CD4-positive, alpha-beta T cell treated with Interleukin-1 beta for 1 hour (primary cell): Measurements from ENCODE around the gene CCDC50.

Experiments
- DNase-seq, 2 donors: peaks; one replicate each; pipeline ENCODE4 v3.0.0-alpha.2; 2020 to 2022

Gene CCDC50

DNA sequence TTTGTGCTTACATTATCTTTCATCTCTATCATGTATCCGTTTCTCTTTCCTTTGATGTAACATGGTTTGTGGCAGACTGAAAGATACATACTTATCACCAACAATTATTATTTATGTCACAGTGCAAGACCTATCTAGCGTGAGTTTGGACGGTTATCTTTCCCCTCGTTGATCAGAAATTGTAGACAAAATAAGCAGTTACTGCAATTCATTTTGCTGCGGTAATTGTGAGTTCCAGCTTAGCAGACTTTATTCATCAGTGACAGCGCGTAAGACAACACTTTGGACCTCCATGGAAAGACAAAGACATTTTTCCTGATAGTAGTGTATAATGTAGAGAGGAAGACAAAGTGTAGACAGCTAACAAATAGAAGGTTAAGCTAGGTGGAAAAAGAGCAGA, 52.1 kb downstream of the CCDC50 start:
- DNase-seq: no peak

DNA sequence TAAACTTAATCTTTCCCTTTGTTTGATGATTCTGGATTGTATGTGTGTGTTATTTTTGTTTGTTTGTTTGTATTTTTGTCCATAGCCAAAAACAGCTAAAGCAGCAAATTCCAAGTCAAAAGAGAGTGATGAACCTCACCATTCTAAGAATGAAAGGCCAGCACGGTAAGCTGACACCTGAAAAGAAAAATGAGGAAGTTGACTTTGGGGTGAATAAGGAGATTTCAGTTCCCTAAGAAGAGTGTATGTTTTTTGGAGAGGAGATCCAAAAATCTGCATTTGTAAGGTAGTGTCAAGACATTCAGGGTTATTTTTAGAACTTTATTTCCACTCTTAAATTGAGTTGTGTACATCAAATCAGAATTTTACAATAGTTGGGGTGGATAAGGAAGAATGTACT, 53.5 kb downstream of the CCDC50 start:
- no peak for DNase-seq

- DNase-seq: no peak
These were observed 53.9 kb downstream of the CCDC50 start for GRCh38 chr3:191383124-191383523.

GRCh38 chr3:191385101-191385500, 55.9 kb downstream of the CCDC50 start:
- DNase-seq: no peak

DNA sequence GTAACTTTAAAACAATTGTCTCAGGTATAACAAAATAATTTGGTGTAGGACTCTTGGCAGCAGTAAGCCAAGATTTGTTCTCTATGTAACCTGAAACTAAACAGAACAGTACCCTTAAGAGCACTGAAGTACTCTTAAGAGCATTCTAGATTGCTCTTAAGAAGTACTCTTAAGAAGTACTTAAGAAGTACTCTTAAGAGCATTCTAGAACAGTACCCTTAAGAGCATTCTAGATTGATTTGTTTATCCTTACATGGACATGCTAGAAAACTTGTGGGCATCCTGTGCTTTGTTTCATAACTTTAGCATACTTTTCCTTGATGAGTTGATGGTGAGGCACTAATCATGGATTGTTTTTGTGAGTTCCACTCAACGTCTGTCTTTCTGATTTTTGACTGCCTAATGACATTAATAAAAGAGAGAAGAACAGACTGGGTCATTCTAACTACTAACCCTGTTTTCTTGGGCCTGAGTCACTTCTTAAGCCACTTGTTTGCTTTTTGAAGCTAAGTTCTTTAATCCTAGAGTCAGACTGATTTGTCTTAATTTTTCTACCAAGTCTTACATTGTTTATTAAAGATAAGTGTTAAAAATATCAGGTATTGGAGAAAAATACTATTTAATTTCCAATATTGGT, 58.4 kb downstream of the CCDC50 start:
- no peak for DNase-seq

DNA sequence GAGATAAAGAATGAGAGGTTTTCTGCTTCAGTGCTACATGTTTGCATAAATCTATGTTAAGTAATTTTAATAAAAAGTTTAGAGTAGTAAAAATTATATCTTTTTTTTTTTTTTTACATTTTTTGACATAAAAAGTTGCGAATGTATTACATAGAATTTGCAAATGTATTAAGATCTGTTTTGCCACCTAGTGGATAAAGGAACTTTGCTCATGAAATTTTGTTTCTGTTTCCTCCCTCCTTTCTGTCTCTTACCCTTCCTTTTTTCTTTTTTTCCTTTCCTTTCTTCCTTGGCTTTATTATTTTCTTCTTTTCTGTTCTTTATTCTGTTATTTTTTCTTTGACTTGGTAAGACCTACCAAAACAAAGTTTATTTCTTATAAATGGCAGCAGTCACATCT, 59.6 kb downstream of the CCDC50 start:
- no peak for DNase-seq

- DNase-seq: no peak
These were observed 61.4 kb downstream of the CCDC50 start for GRCh38 chr3:191390580-191390979.

DNA sequence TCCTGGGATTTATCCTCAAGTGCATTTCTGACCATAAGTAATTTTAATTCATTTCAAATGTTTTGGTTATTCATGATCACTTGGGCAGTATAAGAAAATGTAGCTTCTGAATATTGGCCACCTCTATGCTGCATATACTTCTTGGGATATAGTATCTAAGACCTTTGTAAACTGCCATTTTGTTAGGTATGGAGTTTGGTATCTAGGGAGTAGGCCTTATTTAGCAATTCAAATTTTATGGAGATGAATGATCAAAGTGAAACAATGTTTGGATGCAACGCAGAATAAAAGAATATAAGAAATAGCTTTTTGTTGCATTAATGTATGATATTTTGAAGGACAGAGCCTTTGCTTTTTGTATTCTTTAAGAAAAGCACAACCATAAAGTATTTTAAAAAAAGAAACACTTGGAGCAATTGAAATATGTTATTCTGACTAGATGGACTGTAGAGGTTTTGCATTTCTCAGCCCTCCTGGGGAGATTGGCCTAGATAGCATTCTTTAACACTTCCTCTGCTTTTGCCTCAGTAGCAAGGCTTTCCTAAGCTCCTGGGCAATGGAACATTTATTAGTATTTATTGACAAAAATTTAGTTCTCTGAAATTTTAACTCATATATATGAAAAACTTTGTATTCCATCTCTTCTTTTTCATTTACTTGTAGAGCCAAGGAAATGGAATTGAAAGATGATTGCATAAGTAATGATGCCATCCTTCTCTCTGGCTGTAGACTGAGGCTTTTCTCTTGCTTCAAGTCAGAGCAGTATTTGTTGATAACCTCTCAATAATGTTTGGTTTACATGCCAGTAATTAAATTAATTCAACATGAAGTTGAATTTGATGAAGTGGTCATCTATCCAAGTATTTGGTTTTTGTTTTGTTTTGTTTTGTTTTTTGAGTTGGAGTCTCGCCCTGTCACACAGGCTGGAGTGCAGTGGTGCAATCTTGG, 62.9 kb downstream of the CCDC50 start:
- no peak for DNase-seq

DNA sequence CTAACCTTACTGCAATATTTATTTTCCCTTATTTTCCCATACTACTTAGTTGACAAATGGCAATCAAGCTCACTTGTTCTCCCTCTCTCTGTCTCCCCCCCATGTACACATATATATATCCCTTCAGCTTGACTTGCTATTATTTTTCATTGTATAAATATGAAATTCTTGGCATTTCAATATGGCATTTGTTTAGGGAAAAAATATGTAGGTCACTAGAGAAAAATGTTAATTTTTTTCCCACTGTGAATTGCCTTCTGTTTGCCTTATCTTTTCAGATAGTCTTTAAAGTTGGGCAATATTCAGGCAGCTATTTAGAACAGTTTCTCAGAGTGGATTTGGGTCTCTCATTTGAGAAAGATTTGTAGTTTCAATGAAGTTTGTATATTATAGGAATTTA, 64.0 kb downstream of the CCDC50 start:
- DNase-seq: no peak

DNA sequence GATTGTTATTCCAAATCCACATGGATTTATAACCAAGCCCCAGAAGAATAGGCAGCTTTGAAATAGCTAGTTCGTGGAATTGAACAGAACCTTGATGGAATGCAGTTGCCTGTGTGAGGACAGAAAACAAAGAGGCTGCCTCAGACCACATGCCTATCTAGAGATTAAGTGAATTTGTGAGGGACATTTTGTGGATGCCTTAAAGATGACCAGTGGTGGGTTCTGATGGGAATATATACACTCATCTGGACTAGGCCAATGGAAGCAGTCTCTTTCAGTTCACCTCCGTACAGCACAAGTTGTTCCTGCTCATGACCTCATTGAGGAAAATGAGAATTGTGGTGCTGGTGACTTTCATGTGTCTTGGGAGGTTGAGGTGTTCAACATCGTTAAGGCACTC, 68.6 kb downstream of the CCDC50 start:
- DNase-seq: no peak

DNA sequence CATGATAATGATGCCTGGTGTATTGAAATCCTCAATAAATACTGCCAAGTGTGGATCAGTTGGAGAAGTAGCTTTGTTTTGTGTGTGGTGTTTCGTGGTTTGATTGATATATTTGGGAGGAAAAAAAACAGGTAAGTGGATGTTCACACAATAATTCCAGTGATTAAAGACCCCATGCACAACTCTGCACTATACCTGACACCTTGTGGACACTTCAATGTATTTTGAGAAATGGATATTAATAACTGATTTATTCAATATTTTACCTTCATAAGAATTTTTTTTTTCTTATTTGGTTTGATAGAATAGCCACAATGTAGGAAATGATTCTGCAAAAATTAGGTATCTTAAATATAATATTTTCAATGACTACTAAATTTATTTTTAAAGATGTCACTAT, 69.4 kb downstream of the CCDC50 start:
- no peak for DNase-seq

GRCh38 chr3:191399918-191400317, 70.7 kb downstream of the CCDC50 start:
- no peak for DNase-seq

- DNase-seq: no peak
These were observed 72.7 kb downstream of the CCDC50 start for GRCh38 chr3:191401775-191402357.

DNA sequence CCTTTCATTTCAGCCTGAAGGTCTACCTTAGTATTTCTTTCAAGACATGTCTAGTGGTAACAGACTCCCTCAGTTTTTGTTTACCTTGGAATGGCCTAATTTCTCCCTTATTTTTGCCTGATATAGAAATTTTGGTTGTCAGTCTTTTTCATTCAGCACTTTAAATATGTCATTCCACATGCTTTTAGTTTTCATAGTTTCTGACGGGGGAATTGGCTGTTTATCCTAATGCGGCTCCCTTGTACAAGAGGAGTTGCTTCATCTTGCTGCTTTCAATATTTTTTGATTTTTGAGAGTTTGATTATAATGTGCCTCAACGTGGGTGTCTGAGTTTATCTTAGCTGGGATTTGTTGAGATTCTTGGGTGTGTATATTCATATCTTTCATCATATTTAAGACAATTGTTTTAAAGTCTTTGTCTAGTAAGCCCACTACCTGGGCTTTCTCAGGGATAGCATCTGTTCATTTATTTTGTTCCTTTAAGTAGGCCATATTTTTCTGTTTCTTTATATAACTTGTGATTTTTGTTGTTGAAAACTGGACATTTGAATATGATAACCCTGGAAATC, 80.7 kb downstream of the CCDC50 start:
- no peak for DNase-seq

DNA sequence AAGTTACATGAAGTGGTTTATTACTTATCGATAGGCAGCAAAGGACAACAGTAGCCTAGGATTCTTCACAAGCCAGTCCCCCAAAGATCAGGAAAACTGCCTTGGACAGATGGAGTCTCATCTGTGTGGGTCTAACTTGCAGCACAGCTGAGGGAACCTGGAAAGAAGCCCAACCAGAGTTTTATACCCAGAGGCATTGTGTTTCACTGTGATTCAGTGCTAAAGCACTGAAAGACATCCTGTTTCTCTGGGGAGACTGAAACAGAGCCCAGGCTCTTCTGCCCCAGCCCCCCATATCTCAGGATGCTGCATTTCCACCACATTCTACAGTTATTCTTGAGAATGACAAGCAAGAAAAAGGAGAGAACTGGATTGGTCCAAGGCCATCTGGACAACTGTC, 83.6 kb downstream of the CCDC50 start:
- no peak for DNase-seq

GRCh38 chr3:191414286-191414685, 85.1 kb downstream of the CCDC50 start:
- DNase-seq: no peak

DNA sequence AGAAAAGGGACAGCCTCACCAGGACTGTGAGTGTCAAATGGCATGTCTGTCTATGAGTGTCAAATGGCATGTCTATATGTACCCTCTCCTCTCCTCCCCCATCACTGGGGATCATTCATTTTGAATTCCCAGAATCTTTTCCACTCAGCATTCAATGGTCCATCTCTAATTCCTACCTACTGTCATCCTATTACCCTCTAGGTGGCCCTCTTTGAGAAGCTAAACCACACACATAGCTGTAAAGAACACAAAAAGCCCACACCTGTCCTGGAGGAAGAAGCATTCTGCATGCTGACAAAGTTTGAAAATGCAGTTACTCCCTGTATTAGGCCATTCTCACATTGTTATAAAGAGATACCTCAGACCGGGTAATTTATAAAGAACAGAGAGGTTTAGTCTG, 85.5 kb downstream of the CCDC50 start:
- DNase-seq: no peak

DNA sequence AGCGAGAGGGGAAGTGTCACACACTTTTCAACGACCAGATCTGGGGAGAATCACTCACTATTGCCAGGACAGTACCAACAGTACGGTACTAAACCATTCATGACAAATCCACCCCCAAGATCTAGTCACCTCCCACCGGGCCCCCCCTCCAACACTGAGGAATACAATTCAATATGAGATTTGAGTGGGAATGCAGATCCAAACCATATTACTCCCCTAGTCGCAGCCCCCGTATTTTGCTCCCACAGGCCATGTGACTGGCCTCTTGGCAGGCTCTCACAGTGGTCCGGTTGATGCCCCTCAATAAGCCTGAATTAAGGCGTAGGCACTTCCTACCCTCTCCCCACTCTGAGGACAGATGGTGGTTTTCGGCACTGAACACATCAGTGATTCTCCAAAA, 86.4 kb downstream of the CCDC50 start:
- DNase-seq: no peak

DNA sequence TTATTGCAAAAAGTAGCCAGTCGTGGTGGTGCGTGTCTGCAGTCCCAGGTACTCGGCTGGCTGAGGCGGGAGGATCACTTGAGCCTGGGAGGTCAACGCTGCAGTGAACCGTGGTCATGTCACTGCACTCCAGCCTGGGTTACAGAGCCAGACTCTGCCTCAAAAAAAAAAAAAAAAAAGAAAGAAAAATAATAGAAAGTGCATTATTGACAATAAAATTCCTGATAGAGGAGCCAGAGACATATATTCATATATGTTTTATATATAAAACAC, 88.2 kb downstream of the CCDC50 start:
- no peak for DNase-seq

DNA sequence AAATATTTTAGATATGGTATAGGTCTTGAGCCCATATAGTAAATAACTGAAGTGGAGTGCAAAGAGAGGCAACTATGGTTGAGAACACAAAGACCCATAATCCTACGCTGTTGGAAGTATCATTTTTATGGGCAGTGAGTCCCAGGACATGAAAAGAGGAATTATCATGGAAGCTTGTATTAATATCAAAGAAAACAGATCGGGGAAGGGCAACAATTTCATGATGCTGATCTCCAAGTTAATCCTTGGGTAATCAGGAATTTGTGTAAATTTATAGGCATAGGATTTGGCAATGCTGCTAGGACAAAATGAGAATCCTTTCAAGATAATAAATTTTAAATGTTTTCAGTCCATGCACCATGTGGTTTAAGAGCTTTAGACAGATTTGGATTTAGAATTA, 91.6 kb downstream of the CCDC50 start:
- DNase-seq: no peak

GRCh38 chr3:191424881-191425280, 95.7 kb downstream of the CCDC50 start:
- no peak for DNase-seq

DNA sequence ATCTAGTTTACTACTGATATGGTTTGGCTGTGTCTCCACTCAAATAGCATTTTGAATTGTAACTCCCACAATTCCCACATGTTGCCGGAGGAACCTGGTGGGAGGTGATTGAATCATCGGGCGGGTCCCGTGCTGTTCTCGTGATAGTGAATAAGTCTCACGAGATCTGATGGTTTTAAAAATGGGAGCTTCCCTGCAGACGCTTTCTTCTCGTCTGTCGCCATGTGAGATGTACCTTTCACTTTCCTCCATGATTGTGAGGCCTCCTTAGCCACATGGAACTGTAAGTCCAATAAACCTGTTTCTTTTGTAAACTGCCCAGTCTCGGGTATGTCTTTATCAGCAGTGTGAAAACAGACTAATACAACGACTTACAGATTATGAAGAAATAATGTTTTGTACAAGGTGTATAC, 96.1 kb downstream of the CCDC50 start:
- no peak for DNase-seq

DNA sequence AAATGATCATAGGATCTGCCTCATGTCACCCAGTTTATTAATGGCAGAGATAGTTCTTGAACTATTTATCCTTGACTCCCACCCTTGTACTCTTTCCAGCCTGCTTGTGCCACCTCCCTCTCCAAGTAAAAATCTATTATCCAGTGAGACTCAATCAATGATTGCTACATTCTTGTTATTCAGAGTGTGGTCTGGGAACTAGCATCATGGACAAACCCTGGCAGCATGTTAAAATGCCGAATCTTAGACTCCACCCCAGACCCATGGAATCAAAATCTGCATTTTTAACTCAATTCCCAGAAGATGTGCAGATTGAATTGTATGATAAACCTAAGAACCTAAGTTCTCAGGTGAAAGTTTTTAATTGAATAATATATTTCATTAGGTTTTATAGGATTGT, 97.1 kb downstream of the CCDC50 start:
- DNase-seq: no peak

DNA sequence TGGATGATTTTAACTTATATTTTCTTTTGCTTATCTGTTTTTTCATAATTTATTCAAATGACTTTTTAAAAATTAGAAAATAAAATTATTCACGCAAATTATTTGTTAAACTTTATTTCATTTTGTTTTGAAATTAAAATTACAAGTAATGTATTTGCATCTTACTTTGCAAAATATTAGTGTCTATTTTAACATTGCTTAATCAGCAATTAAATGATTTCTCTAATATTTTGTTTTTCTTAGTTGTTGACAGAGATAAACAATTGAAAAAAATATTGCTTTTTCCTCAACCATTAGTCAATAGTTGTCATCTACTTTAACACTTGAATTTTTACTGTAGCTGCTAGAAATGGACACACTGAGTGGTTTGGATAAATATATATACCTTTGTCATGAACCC, 99.0 kb downstream of the CCDC50 start:
- DNase-seq: no peak
